Panc1 (cell line): ENCODE measurements around the gene DEDD2. TPM values are rescaled to one million over a fixed set of nuclear protein-coding genes. Genes with fewer than 3 reads are reported as not detected.

Experiments used
- ATAC-seq: fragments of 200-7000 bp; cut with Tn5 transposase; 2 replicates; pipeline ENCODE4 v1.9.1; 2020; ENCODE audit warnings: mild to moderate bottlenecking, moderate library complexity
- BruUV-seq: library from RNA; stranded (reverse); fragments of 400-500 nt; replicated peaks from 2 replicates; lab custom pipeline; 2021; lab: Mats Ljungman, UMichigan
- CTCF ChIA-PET: fragments of 300-600 bp; sonication (Branson Sonifier 250); formaldehyde crosslinking; loops from one replicate; lab custom pipeline; 2022; ENCODE audit warnings: antibody characterized with exemption; lab: Charles Lee
- POLR2A ChIA-PET: fragments of 300-600 bp; sonication (Branson Sonifier 250); formaldehyde crosslinking; loops from one replicate; lab custom pipeline; 2022; ENCODE audit warnings: antibody characterized with exemption; lab: Charles Lee
- DNase-seq: peaks from one replicate; pipeline ENCODE4 v3.0.0-alpha.2; 2010; ENCODE audit warnings: low read depth, low spot score
- H3K27ac ChIP-seq: 2 replicates; pipeline ENCODE4 v1.5.1; 2011; ENCODE audit warnings: mild to moderate bottlenecking, low read length, inconsistent platforms
- H3K27me3 ChIP-seq: fragments of 200-500 bp; sonication (Bioruptor generic); 2 replicates; pipeline ENCODE4 v1.6.0; 2014; ENCODE audit warnings: low read length, inconsistent platforms; ENCODE audit not compliant: control insufficient read depth, insufficient read depth
- H3K36me3 ChIP-seq: fragments of 200-500 bp; sonication (Bioruptor generic); 2 replicates; pipeline ENCODE4 v1.5.1; 2014; ENCODE audit warnings: inconsistent platforms, mild to moderate bottlenecking, low read length, moderate library complexity; ENCODE audit not compliant: control insufficient read depth, insufficient read depth
- H3K4me1 ChIP-seq: 2 replicates; pipeline ENCODE4 v1.5.1; 2011; ENCODE audit warnings: inconsistent platforms, mild to moderate bottlenecking, low read length, moderate library complexity; ENCODE audit not compliant: control insufficient read depth, insufficient read depth
- H3K4me3 ChIP-seq, 2 experiments: 2 replicates each; pipeline ENCODE4 v1.5.1; 2011 to 2012; ENCODE audit warnings: low read depth in 2 of 2, low read length in 2 of 2, mild to moderate bottlenecking in 2 of 2, inconsistent platforms in 1 of 2, moderate library complexity in 1 of 2
- H3K9me3 ChIP-seq: fragments of 200-500 bp; sonication (Bioruptor generic); 2 replicates; pipeline ENCODE4 v1.5.1; 2014; ENCODE audit warnings: low read depth, mild to moderate bottlenecking, inconsistent platforms, low read length, moderate library complexity; ENCODE audit not compliant: control insufficient read depth, insufficient read depth
- POLR2AphosphoS5 ChIP-seq: IDR thresholded peaks from 2 replicates; pipeline ENCODE4 v1.6.1; 2012; ENCODE audit warnings: mild to moderate bottlenecking, low read depth, low read length, moderate library complexity
- SIN3A ChIP-seq: IDR thresholded peaks from 2 replicates; pipeline ENCODE4 v1.6.1; 2012; ENCODE audit warnings: low read depth, mild to moderate bottlenecking, low read length, moderate library complexity, borderline replicate concordance; ENCODE audit not compliant: insufficient read depth
- TCF7L2 ChIP-seq: IDR thresholded peaks from 2 replicates; pipeline ENCODE4 v1.6.1; 2011; ENCODE audit warnings: mild to moderate bottlenecking, low read depth, low read length, inconsistent platforms
- in situ Hi-C: cut with HindIII; loops from 2 replicates; pipeline ENCODE4 v1.10.0; 2016; ENCODE audit warnings: low sequenced_read_pairs, low pct_unique_long_range_greater_than_20kb
- intact Hi-C: fragments of 100-400 bp; cut with micrococcal nuclease; formaldehyde crosslinking; loops from one replicate; pipeline ENCODE4 v1.10.0; 2022; ENCODE audit not compliant: unreplicated experiment
- total RNA-seq: library from RNA; stranded (reverse); gene quantifications from one replicate; pipeline ENCODE4 v1.2.1, GENCODE V29; 2021; ENCODE audit not compliant: unreplicated experiment
- TF ChIP-seq, protein P1 (sequence below), 2 experiments: IDR thresholded peaks; 2 replicates each; pipeline ENCODE4 v1.6.1; 2011 to 2012; ENCODE audit warnings: low read depth in 2 of 2, control low read depth in 1 of 2, low read length in 1 of 2, mild to moderate bottlenecking in 1 of 2, moderate library complexity in 1 of 2; ENCODE audit not compliant: insufficient read depth in 1 of 2
- TF ChIP-seq, protein P2 (sequence below): fragments of 450-650 bp; IDR thresholded peaks from 2 replicates; pipeline ENCODE4 v1.5.1; 2017; ENCODE audit warnings: mild to moderate bottlenecking

DEDD2 gene
- total RNA-seq, 1 experiment from 2014 or later: 13.2 TPM

GRCh38 chr19:42174958-42175734 is 42.3 kb downstream of the DEDD2 start:
- ChIA-PET CTCF (no interaction called here), POLR2A (interaction anchor here (0.7 kb wide), 1 partner anchor 51 kb away, joined by 4 read pairs; no protein-coding TSS in a partner anchor)
- intact Hi-C loops (no loop called here), in situ Hi-C loops (no loop called here)
- Histone ChIP-seq H3K27me3 (peaks cover 15% of the 10 kb centered on the region), H3K4me3 (no peak overlapping the region), H3K9me3 (no peaks in the 10 kb centered on the region), H3K27ac (no peak overlapping the region), H3K4me1 (no peaks in the 10 kb centered on the region), H3K36me3 (no peaks in the 10 kb centered on the region)
- TF ChIP-seq TCF7L2: no peak
- TF ChIP-seq, protein P1, sequence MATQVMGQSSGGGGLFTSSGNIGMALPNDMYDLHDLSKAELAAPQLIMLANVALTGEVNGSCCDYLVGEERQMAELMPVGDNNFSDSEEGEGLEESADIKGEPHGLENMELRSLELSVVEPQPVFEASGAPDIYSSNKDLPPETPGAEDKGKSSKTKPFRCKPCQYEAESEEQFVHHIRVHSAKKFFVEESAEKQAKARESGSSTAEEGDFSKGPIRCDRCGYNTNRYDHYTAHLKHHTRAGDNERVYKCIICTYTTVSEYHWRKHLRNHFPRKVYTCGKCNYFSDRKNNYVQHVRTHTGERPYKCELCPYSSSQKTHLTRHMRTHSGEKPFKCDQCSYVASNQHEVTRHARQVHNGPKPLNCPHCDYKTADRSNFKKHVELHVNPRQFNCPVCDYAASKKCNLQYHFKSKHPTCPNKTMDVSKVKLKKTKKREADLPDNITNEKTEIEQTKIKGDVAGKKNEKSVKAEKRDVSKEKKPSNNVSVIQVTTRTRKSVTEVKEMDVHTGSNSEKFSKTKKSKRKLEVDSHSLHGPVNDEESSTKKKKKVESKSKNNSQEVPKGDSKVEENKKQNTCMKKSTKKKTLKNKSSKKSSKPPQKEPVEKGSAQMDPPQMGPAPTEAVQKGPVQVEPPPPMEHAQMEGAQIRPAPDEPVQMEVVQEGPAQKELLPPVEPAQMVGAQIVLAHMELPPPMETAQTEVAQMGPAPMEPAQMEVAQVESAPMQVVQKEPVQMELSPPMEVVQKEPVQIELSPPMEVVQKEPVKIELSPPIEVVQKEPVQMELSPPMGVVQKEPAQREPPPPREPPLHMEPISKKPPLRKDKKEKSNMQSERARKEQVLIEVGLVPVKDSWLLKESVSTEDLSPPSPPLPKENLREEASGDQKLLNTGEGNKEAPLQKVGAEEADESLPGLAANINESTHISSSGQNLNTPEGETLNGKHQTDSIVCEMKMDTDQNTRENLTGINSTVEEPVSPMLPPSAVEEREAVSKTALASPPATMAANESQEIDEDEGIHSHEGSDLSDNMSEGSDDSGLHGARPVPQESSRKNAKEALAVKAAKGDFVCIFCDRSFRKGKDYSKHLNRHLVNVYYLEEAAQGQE (IDR thresholded peaks at IDR 0.05; ENCODE audit: insufficient read depth in 1 of 2, low read depth in 2 of 2, low read length in 1 of 2): no peak
- TF ChIP-seq SIN3A: no peak
- no peak for TF ChIP-seq POLR2AphosphoS5
- TF ChIP-seq, protein P2, sequence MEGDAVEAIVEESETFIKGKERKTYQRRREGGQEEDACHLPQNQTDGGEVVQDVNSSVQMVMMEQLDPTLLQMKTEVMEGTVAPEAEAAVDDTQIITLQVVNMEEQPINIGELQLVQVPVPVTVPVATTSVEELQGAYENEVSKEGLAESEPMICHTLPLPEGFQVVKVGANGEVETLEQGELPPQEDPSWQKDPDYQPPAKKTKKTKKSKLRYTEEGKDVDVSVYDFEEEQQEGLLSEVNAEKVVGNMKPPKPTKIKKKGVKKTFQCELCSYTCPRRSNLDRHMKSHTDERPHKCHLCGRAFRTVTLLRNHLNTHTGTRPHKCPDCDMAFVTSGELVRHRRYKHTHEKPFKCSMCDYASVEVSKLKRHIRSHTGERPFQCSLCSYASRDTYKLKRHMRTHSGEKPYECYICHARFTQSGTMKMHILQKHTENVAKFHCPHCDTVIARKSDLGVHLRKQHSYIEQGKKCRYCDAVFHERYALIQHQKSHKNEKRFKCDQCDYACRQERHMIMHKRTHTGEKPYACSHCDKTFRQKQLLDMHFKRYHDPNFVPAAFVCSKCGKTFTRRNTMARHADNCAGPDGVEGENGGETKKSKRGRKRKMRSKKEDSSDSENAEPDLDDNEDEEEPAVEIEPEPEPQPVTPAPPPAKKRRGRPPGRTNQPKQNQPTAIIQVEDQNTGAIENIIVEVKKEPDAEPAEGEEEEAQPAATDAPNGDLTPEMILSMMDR: no peak
- ATAC-seq (no peak), DNase-seq (no peak)
- BruUV-seq: no TSS peak

GRCh38 chr19:42174188-42174587 is 43.3 kb downstream of the DEDD2 start:
- DNase-seq: no peak
- no TSS peak for BruUV-seq
- Histone ChIP-seq H3K27me3 (peaks cover 14% of the 10 kb centered on the region), H3K4me1 (no peaks in the 10 kb centered on the region), H3K4me3 (no peak overlapping the region), H3K27ac (no peak overlapping the region), H3K9me3 (no peaks in the 10 kb centered on the region), H3K36me3 (no peaks in the 10 kb centered on the region)
- POLR2A ChIA-PET: no interaction called here
- intact Hi-C loops (no loop called here), in situ Hi-C loops (no loop called here)
- CTCF ChIA-PET: no interaction called here
- TF ChIP-seq, protein P2: no peak
- TF ChIP-seq POLR2AphosphoS5: no peak
- no peak for TF ChIP-seq SIN3A
- TF ChIP-seq TCF7L2: no peak
- TF ChIP-seq, protein P1 (IDR thresholded peaks at IDR 0.05; ENCODE audit: insufficient read depth in 1 of 2, low read depth in 2 of 2, low read length in 1 of 2): no peak
- no peak for ATAC-seq
